K562 (cell line): ENCODE measurements around the gene RNF223. TPM values are rescaled to one million over a fixed set of nuclear protein-coding genes. Genes with fewer than 3 reads are reported as not detected.
A peak's percentile ranks its signal among the peaks of the same experiment; 100 is the strongest.

Experiments
- FOSL1 ChIP-seq: fragments of 200-800 bp; sonication (Bioruptor generic); conservative IDR thresholded peaks from 2 replicates; pipeline ENCODE4 v1.6.1; 2016; ENCODE audit warnings: missing genetic modification characterization, missing compliant biosample characterization
- KAT7 ChIP-seq: sonication (generic); formaldehyde crosslinking; IDR thresholded peaks from 2 replicates; pipeline ENCODE4 v1.8.0; 2022; ENCODE audit warnings: missing genetic modification reagents, mild to moderate bottlenecking, borderline replicate concordance
- KLF16 ChIP-seq: IDR thresholded peaks from 2 replicates; pipeline ENCODE4 v1.6.1; 2016; ENCODE audit warnings: antibody characterized with exemption
- NCOA1 ChIP-seq: fragments of 450-650 bp; IDR thresholded peaks from 2 replicates; pipeline ENCODE4 v1.6.1; 2016; ENCODE audit warnings: low read depth
- NFIC ChIP-seq: fragments of 450-650 bp; IDR thresholded peaks from 2 replicates; pipeline ENCODE4 v1.6.1; 2017; ENCODE audit warnings: mild to moderate bottlenecking, inconsistent platforms
- NUFIP1 ChIP-seq: fragments of 450-650 bp; IDR thresholded peaks from 2 replicates; pipeline ENCODE4 v1.6.1; 2018; ENCODE audit not compliant: partially characterized antibody
- TAF7 ChIP-seq: fragments of 450-650 bp; IDR thresholded peaks from 2 replicates; pipeline ENCODE4 v1.6.1; 2016; ENCODE audit warnings: missing genetic modification characterization, missing compliant biosample characterization
- polyA plus RNA-seq, 8 experiments: library from polyadenylated mRNA; depleted of rRNA in 4 of 8; stranded (reverse) in 5 of 8; unstranded in 3 of 8; fragments of >200 nt; fragmentation: Nextera tagmentation in 2 of 8; fragmentation: Illumina TruSeq in 1 of 8; extraction: Ambion mirVana in 2 of 8; extraction: Trizol in 1 of 8; gene quantifications; 2 replicates each; pipeline versions ENCODE4 v1.2.1 to v1.2.3, GENCODE V29; 2011 to 2014; ENCODE audit warnings: inconsistent platforms in 1 of 8, missing spikeins in 1 of 8
- total RNA-seq, 7 experiments: library from RNA; depleted of rRNA in 6 of 7; stranded (reverse); fragments of >200 nt in 6 of 7; fragmentation: Illumina TruSeq in 2 of 7; extraction: Trizol in 2 of 7; gene quantifications; 2 replicates each; pipeline versions ENCODE4 v1.2.1 to v1.2.3, GENCODE V29; 2011 to 2021; ENCODE audit warnings: low replicate concordance in 1 of 7
- TF ChIP-seq, protein P1 (sequence below): fragments of 450-650 bp; IDR thresholded peaks from 2 replicates; pipeline ENCODE4 v1.6.1; 2017; ENCODE audit warnings: antibody characterized with exemption, mild to moderate bottlenecking
- TF ChIP-seq, protein P2 (sequence below): fragments of 250-450 bp; sonication (Bioruptor Pico); IDR thresholded peaks from 2 replicates; pipeline ENCODE4 v1.4.0; 2020
- TF ChIP-seq, protein P3 (sequence below): fragments of 450-650 bp; IDR thresholded peaks from one replicate; pipeline ENCODE4 v1.6.1; 2018; ENCODE audit warnings: mild to moderate bottlenecking, moderate library complexity; ENCODE audit not compliant: partially characterized antibody
- TF ChIP-seq, protein P4 (sequence below), 2 experiments: fragments of 450-650 bp; formaldehyde crosslinking in 1 of 2; IDR thresholded peaks; 2 replicates each; pipeline versions ENCODE4 v1.4.0 to v1.6.1; 2014 to 2020; ENCODE audit warnings: mild to moderate bottlenecking in 2 of 2, borderline replicate concordance in 1 of 2, low read depth in 1 of 2
- TF ChIP-seq, protein P5 (sequence below): sonication (generic); IDR thresholded peaks from 2 replicates; pipeline ENCODE4 v1.6.1; 2016

The RNF223 gene
- total and polyA plus RNA-seq, 9 of the 15 experiments (the other 6 are each of a cell fraction or from before 2014, with no cell fraction given), result 0.04 to 0.32 TPM; not detected in 7

DNA sequence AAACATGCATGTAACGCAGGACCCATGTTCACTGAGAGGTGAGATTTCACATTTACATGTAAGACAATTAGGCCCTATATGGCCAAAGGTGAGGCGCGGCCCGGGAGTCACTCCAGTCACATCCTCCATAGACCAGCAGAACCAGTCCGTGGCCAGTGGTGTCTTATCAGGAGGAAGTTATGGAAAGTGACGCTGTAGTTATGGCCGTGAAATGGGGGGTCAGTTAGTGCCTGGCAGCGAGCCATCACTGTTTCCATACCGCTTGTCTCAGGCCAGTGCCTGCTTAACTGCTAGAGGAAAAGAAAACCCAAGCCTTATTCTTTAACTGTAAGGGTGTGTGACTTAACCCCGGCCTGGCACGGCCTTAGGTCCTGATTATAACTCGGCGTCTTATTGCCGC is 35.6 kb upstream of the RNF223 start (continued):
- TF ChIP-seq, protein P1, sequence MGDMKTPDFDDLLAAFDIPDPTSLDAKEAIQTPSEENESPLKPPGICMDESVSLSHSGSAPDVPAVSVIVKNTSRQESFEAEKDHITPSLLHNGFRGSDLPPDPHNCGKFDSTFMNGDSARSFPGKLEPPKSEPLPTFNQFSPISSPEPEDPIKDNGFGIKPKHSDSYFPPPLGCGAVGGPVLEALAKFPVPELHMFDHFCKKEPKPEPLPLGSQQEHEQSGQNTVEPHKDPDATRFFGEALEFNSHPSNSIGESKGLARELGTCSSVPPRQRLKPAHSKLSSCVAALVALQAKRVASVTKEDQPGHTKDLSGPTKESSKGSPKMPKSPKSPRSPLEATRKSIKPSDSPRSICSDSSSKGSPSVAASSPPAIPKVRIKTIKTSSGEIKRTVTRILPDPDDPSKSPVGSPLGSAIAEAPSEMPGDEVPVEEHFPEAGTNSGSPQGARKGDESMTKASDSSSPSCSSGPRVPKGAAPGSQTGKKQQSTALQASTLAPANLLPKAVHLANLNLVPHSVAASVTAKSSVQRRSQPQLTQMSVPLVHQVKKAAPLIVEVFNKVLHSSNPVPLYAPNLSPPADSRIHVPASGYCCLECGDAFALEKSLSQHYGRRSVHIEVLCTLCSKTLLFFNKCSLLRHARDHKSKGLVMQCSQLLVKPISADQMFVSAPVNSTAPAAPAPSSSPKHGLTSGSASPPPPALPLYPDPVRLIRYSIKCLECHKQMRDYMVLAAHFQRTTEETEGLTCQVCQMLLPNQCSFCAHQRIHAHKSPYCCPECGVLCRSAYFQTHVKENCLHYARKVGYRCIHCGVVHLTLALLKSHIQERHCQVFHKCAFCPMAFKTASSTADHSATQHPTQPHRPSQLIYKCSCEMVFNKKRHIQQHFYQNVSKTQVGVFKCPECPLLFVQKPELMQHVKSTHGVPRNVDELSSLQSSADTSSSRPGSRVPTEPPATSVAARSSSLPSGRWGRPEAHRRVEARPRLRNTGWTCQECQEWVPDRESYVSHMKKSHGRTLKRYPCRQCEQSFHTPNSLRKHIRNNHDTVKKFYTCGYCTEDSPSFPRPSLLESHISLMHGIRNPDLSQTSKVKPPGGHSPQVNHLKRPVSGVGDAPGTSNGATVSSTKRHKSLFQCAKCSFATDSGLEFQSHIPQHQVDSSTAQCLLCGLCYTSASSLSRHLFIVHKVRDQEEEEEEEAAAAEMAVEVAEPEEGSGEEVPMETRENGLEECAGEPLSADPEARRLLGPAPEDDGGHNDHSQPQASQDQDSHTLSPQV, result peak; percentile 66; the same call in 1 of the 2 replicates
- 0 out of 2 replicates have a peak, but pooled peaks have one; percentile 53 for TF ChIP-seq NCOA1
- no peak for TF ChIP-seq KAT7
- TF ChIP-seq, protein P2, sequence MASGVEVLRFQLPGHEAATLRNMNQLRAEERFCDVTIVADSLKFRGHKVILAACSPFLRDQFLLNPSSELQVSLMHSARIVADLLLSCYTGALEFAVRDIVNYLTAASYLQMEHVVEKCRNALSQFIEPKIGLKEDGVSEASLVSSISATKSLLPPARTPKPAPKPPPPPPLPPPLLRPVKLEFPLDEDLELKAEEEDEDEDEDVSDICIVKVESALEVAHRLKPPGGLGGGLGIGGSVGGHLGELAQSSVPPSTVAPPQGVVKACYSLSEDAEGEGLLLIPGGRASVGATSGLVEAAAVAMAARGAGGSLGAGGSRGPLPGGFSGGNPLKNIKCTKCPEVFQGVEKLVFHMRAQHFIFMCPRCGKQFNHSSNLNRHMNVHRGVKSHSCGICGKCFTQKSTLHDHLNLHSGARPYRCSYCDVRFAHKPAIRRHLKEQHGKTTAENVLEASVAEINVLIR, result peak; percentile 61
- TF ChIP-seq, protein P3, sequence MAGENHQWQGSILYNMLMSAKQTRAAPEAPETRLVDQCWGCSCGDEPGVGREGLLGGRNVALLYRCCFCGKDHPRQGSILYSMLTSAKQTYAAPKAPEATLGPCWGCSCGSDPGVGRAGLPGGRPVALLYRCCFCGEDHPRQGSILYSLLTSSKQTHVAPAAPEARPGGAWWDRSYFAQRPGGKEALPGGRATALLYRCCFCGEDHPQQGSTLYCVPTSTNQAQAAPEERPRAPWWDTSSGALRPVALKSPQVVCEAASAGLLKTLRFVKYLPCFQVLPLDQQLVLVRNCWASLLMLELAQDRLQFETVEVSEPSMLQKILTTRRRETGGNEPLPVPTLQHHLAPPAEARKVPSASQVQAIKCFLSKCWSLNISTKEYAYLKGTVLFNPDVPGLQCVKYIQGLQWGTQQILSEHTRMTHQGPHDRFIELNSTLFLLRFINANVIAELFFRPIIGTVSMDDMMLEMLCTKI, result no peak
- TF ChIP-seq NUFIP1, result no peak
- TF ChIP-seq TAF7 (tag), result no peak
- TF ChIP-seq KLF16, result peak; percentile 68
- TF ChIP-seq FOSL1, result 0 out of 2 replicates have a peak, but pooled peaks have one; percentile 20
- TF ChIP-seq, protein P4, sequence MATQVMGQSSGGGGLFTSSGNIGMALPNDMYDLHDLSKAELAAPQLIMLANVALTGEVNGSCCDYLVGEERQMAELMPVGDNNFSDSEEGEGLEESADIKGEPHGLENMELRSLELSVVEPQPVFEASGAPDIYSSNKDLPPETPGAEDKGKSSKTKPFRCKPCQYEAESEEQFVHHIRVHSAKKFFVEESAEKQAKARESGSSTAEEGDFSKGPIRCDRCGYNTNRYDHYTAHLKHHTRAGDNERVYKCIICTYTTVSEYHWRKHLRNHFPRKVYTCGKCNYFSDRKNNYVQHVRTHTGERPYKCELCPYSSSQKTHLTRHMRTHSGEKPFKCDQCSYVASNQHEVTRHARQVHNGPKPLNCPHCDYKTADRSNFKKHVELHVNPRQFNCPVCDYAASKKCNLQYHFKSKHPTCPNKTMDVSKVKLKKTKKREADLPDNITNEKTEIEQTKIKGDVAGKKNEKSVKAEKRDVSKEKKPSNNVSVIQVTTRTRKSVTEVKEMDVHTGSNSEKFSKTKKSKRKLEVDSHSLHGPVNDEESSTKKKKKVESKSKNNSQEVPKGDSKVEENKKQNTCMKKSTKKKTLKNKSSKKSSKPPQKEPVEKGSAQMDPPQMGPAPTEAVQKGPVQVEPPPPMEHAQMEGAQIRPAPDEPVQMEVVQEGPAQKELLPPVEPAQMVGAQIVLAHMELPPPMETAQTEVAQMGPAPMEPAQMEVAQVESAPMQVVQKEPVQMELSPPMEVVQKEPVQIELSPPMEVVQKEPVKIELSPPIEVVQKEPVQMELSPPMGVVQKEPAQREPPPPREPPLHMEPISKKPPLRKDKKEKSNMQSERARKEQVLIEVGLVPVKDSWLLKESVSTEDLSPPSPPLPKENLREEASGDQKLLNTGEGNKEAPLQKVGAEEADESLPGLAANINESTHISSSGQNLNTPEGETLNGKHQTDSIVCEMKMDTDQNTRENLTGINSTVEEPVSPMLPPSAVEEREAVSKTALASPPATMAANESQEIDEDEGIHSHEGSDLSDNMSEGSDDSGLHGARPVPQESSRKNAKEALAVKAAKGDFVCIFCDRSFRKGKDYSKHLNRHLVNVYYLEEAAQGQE (IDR thresholded peaks at IDR 0.05; ENCODE audit: borderline replicate concordance), result peak; percentile 93
- TF ChIP-seq, protein P4 (CRISPR knock-in tag; IDR thresholded peaks at IDR 0.05; ENCODE audit: low read depth), result no peak
- TF ChIP-seq, protein P5, sequence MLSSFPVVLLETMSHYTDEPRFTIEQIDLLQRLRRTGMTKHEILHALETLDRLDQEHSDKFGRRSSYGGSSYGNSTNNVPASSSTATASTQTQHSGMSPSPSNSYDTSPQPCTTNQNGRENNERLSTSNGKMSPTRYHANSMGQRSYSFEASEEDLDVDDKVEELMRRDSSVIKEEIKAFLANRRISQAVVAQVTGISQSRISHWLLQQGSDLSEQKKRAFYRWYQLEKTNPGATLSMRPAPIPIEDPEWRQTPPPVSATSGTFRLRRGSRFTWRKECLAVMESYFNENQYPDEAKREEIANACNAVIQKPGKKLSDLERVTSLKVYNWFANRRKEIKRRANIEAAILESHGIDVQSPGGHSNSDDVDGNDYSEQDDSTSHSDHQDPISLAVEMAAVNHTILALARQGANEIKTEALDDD, result peak; percentile 88
- peak; percentile 99 for TF ChIP-seq NFIC
